K562 (cell line): ENCODE results near the gene KCNAB2. TPM values are rescaled to one million over a fixed set of nuclear protein-coding genes. Genes with fewer than 3 reads are reported as not detected.

Experiments used
- ATAC-seq: fragments of 200-7000 bp; cut with Tn5 transposase; 3 replicates; pipeline ENCODE4 v1.9.1; 2020; ENCODE audit warnings: moderate library complexity
- BruUV-seq: library from RNA; stranded (reverse); fragments of 400-500 nt; replicated peaks from 2 replicates; lab custom pipeline; 2021; lab: Mats Ljungman, UMichigan
- CTCF ChIA-PET: fragments of 300-600 bp; formaldehyde crosslinking; extraction: SDS; loops from one replicate; lab custom pipeline; 2021; ENCODE audit warnings: low intra/inter-chr PET ratio; lab: Yijun Ruan, JAX
- POLR2A ChIA-PET: fragments of 300-600, 350-650 bp; sonication (Branson Sonifier 250); formaldehyde crosslinking; extraction: SDS; loops from one replicate; lab custom pipeline; 2021; ENCODE audit warnings: antibody characterized with exemption, inconsistent platforms; lab: Yijun Ruan, JAX
- DNase-seq, 4 experiments: peaks; one replicate each; pipeline versions ENCODE4 v3.0.0 to v3.0.0-alpha.2; 2011 to 2018; ENCODE audit warnings: low spot score in 3 of 4, mixed read lengths in 3 of 4; ENCODE audit errors: extremely low read depth in 1 of 4
- FAIRE-seq: peaks from 2 replicates; lab custom pipeline; 2011; peaks lifted over from hg19 to GRCh38; lab: Jason Lieb, UNC
- H2AFZ ChIP-seq: 2 replicates; pipeline ENCODE4 v1.6.0; 2011; ENCODE audit warnings: low read depth, low read length, control low read depth, inconsistent platforms
- H3K27ac ChIP-seq: fragments of 200-600 bp; 3 replicates; pipeline ENCODE4 v1.8.0; 2011; ENCODE audit warnings: low read depth, mild to moderate bottlenecking, control low read depth, inconsistent platforms, low read length, moderate library complexity, mixed read lengths; ENCODE audit errors: extremely low read depth
- H3K27me3 ChIP-seq, 2 experiments: fragments of 300-600 bp in 1 of 2; 2 replicates in 1 of 2; 3 replicates in 1 of 2; pipeline versions ENCODE4 v1.6.0 to v1.8.0; 2011; ENCODE audit warnings: inconsistent platforms in 2 of 2, low read length in 2 of 2, mild to moderate bottlenecking in 1 of 2, mixed read lengths in 1 of 2, moderate library complexity in 1 of 2; ENCODE audit not compliant: control insufficient read depth in 2 of 2, insufficient read depth in 2 of 2
- H3K36me3 ChIP-seq: fragments of 300-600 bp; 3 replicates; pipeline ENCODE4 v1.8.0; 2011; ENCODE audit warnings: mild to moderate bottlenecking, low read length, inconsistent platforms; ENCODE audit not compliant: control insufficient read depth, insufficient read depth
- H3K4me1 ChIP-seq, 2 experiments: fragments of 200-600 bp in 1 of 2; replicated peaks in 1 of 2; 2 replicates in 1 of 2; 3 replicates in 1 of 2; pipeline versions ENCODE4 v1.5.1 to v1.8.0; 2011; ENCODE audit warnings: inconsistent platforms in 2 of 2, low read length in 2 of 2, mild to moderate bottlenecking in 1 of 2, mixed read lengths in 1 of 2, moderate library complexity in 1 of 2; ENCODE audit not compliant: control insufficient read depth in 2 of 2, insufficient read depth in 2 of 2
- H3K4me2 ChIP-seq: 2 replicates; pipeline ENCODE4 v1.6.1; 2011; ENCODE audit warnings: low read length, control low read depth, inconsistent platforms, mixed read lengths; ENCODE audit not compliant: insufficient read depth
- H3K4me3 ChIP-seq: fragments of 200-600 bp; sonication (generic), shearing (Covaris generic); 2 replicates; pipeline ENCODE4 v1.5.1; 2016; ENCODE audit warnings: control low read depth, inconsistent platforms
- H3K79me2 ChIP-seq: fragments of 200-600 bp; 3 replicates; pipeline ENCODE4 v1.8.0; 2011; ENCODE audit warnings: low read length, inconsistent platforms; ENCODE audit not compliant: control insufficient read depth, insufficient read depth
- H3K9ac ChIP-seq, 2 experiments: 2 replicates each; pipeline versions ENCODE4 v1.6.0 to v1.6.1; 2011; ENCODE audit warnings: low read depth in 2 of 2, low read length in 2 of 2, control low read depth in 1 of 2, inconsistent platforms in 1 of 2, mild to moderate bottlenecking in 1 of 2, mixed read lengths in 1 of 2; ENCODE audit not compliant: insufficient read depth in 1 of 2
- H3K9me1 ChIP-seq: one replicate; pipeline ENCODE4 v1.6.0; 2011; ENCODE audit warnings: inconsistent platforms, mild to moderate bottlenecking, low read length, moderate library complexity; ENCODE audit not compliant: control insufficient read depth, insufficient read depth
- H3K9me3 ChIP-seq: replicated peaks from 2 replicates; pipeline ENCODE4 v1.5.1; 2011; ENCODE audit warnings: low read depth, low read length, inconsistent platforms; ENCODE audit not compliant: control insufficient read depth, insufficient read depth
- H4K20me1 ChIP-seq: replicated peaks from 2 replicates; pipeline ENCODE4 v1.6.1; 2011; ENCODE audit warnings: low read length, inconsistent platforms, mixed read lengths; ENCODE audit not compliant: control insufficient read depth, insufficient read depth
- ARHGAP35 ChIP-seq: fragments of 450-650 bp; IDR thresholded peaks from 2 replicates; pipeline ENCODE4 v1.6.1; 2018; ENCODE audit not compliant: partially characterized antibody
- CC2D1A ChIP-seq: fragments of 450-650 bp; IDR thresholded peaks from 2 replicates; pipeline ENCODE4 v1.6.1; 2017; ENCODE audit warnings: mild to moderate bottlenecking
- NFIX ChIP-seq: fragments of 250-450 bp; sonication (Bioruptor Pico); IDR thresholded peaks from 2 replicates; pipeline ENCODE4 v1.4.0; 2020; ENCODE audit warnings: low read depth, mild to moderate bottlenecking, moderate library complexity
- WGBS: fragments of 100-300 bp; shearing (Covaris generic); methylation state at CpG from one replicate; pipeline ENCODE4 v1.1.6; 2016; ENCODE audit warnings: low coverage, mixed read lengths; ENCODE audit not compliant: insufficient coverage; ENCODE audit errors: missing lambda C conversion rate; 5-methylcytosine and 5-hydroxymethylcytosine counted together
- in situ Hi-C: fragments of 300-500 bp; cut with MboI; formaldehyde crosslinking; loops from 4 replicates; pipeline ENCODE4 v1.15.0; 2018; ENCODE audit warnings: inconsistent platforms, mixed read lengths
- intact Hi-C: fragments of 100-400 bp; cut with micrococcal nuclease; formaldehyde crosslinking; loops from 2 replicates; pipeline ENCODE4 v1.14.2; 2022
- polyA plus RNA-seq, 8 experiments: library from polyadenylated mRNA; depleted of rRNA in 4 of 8; stranded (reverse) in 5 of 8; unstranded in 3 of 8; fragments of >200 nt; fragmentation: Nextera tagmentation in 2 of 8; fragmentation: Illumina TruSeq in 1 of 8; extraction: Ambion mirVana in 2 of 8; extraction: Trizol in 1 of 8; gene quantifications; 2 replicates each; pipeline versions ENCODE4 v1.2.1 to v1.2.3, GENCODE V29; 2011 to 2014; ENCODE audit warnings: inconsistent platforms in 1 of 8, missing spikeins in 1 of 8
- total RNA-seq, 7 experiments: library from RNA; depleted of rRNA in 6 of 7; stranded (reverse); fragments of >200 nt in 6 of 7; fragmentation: Illumina TruSeq in 2 of 7; extraction: Trizol in 2 of 7; gene quantifications; 2 replicates each; pipeline versions ENCODE4 v1.2.1 to v1.2.3, GENCODE V29; 2011 to 2021; ENCODE audit warnings: low replicate concordance in 1 of 7
- TF ChIP-seq, protein P1 (sequence below): sonication (generic); formaldehyde crosslinking; IDR thresholded peaks from 2 replicates; pipeline ENCODE4 v1.8.1; 2023; ENCODE audit warnings: mild to moderate bottlenecking, missing genetic modification reagents
- TF ChIP-seq, protein P2 (sequence below): fragments of 450-650 bp; IDR thresholded peaks from 2 replicates; pipeline ENCODE4 v1.6.1; 2016
- TF ChIP-seq, protein P3 (sequence below): fragments of 250-450 bp; sonication (Bioruptor Pico); IDR thresholded peaks from 2 replicates; pipeline ENCODE4 v1.4.0; 2020; ENCODE audit warnings: mild to moderate bottlenecking, moderate library complexity

KCNAB2 gene
- total and polyA plus RNA-seq, 9 of the 15 experiments (the other 6 are each of a cell fraction or from before 2014, with no cell fraction given) = 1.8 to 15.8 (median 7.1) TPM

DNA sequence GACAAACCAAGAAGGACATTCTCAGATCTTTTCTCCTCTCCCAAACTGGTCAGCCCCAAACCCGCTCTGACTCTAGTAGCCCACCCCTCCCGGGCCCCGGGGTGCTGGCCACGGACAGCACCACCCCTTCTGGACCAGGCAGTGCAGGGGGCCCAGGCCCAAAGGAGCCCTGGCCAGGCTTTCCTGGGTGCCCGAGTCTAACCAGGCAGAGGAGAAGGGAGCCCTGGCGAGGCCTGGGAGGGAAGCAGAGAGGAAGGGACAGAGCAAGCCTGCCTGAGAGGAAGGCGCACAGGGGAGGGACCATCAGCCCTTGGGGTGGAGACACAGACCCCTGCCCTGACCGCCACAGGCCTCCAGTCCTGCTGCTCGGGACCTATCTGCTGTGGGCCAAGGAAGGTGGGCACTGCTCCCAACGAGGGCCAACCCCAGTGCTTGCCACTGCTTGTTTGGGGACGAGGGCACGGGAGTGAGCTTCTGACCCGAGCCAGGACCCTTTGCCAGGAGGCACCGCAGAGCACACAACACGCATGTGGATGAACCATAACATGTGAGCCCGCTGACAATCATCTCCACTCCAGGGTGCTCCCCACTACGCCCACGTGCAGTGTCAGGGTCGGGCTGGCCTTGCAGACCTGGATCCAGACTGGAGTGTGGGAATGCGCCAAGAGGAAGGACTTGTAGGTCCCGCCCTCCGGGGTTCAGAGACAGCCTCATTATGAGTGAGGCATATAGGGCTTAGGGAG lies 57.6 kb downstream of the KCNAB2 start:
- peaks cover 7 to 58% of the 10 kb centered on the region in 2 experiments; a peak in 4 of 5 replicates for H3K27me3 ChIP-seq
- intact Hi-C loops = no loop called here
- BruUV-seq = no TSS peak
- H4K20me1 ChIP-seq = peaks cover 8% of the 10 kb centered on the region; the same call in 1 of the 2 replicates
- no peaks in the 10 kb centered on the region for H3K36me3 ChIP-seq
- 0% methylated on average over 22 of the region's 22 CpGs for WGBS
- in situ Hi-C loops = no loop called here
- no peak overlapping the region for H3K4me3 ChIP-seq
- no peaks in the 10 kb centered on the region for H3K9me3 ChIP-seq
- no peak overlapping the region for H3K9ac ChIP-seq
- CTCF ChIA-PET = interaction anchor here (0.6 kb wide), 1 partner anchor 174 kb away, joined by 6 read pairs; no protein-coding TSS in a partner anchor
- no peak overlapping the region for H3K4me2 ChIP-seq
- no peaks in the 10 kb centered on the region for H3K9me1 ChIP-seq
- no peak for ATAC-seq
- H3K79me2 ChIP-seq = no peaks in the 10 kb centered on the region
- H3K4me1 ChIP-seq = peaks cover 0 to 20% of the 10 kb centered on the region in 2 experiments; a peak in 2 of 5 replicates
- no peak for FAIRE-seq
- POLR2A ChIA-PET = interaction anchor here (0.9 to 2.0 kb wide), 4 partner anchors 10 to 18 kb away, joined by 3 to 4 read pairs (median 4); no protein-coding TSS in a partner anchor
- DNase-seq = no peak
- H3K27ac ChIP-seq = no peak overlapping the region
- H2AFZ ChIP-seq = no peak overlapping the region
- TF ChIP-seq NFIX (CRISPR knock-in tag) (no peak), CC2D1A (no peak), ARHGAP35 (no peak)
- TF ChIP-seq, protein P1, sequence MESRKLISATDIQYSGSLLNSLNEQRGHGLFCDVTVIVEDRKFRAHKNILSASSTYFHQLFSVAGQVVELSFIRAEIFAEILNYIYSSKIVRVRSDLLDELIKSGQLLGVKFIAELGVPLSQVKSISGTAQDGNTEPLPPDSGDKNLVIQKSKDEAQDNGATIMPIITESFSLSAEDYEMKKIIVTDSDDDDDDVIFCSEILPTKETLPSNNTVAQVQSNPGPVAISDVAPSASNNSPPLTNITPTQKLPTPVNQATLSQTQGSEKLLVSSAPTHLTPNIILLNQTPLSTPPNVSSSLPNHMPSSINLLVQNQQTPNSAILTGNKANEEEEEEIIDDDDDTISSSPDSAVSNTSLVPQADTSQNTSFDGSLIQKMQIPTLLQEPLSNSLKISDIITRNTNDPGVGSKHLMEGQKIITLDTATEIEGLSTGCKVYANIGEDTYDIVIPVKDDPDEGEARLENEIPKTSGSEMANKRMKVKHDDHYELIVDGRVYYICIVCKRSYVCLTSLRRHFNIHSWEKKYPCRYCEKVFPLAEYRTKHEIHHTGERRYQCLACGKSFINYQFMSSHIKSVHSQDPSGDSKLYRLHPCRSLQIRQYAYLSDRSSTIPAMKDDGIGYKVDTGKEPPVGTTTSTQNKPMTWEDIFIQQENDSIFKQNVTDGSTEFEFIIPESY = no peak
- TF ChIP-seq, protein P2, sequence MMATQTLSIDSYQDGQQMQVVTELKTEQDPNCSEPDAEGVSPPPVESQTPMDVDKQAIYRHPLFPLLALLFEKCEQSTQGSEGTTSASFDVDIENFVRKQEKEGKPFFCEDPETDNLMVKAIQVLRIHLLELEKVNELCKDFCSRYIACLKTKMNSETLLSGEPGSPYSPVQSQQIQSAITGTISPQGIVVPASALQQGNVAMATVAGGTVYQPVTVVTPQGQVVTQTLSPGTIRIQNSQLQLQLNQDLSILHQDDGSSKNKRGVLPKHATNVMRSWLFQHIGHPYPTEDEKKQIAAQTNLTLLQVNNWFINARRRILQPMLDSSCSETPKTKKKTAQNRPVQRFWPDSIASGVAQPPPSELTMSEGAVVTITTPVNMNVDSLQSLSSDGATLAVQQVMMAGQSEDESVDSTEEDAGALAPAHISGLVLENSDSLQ = no peak
- TF ChIP-seq, protein P3, sequence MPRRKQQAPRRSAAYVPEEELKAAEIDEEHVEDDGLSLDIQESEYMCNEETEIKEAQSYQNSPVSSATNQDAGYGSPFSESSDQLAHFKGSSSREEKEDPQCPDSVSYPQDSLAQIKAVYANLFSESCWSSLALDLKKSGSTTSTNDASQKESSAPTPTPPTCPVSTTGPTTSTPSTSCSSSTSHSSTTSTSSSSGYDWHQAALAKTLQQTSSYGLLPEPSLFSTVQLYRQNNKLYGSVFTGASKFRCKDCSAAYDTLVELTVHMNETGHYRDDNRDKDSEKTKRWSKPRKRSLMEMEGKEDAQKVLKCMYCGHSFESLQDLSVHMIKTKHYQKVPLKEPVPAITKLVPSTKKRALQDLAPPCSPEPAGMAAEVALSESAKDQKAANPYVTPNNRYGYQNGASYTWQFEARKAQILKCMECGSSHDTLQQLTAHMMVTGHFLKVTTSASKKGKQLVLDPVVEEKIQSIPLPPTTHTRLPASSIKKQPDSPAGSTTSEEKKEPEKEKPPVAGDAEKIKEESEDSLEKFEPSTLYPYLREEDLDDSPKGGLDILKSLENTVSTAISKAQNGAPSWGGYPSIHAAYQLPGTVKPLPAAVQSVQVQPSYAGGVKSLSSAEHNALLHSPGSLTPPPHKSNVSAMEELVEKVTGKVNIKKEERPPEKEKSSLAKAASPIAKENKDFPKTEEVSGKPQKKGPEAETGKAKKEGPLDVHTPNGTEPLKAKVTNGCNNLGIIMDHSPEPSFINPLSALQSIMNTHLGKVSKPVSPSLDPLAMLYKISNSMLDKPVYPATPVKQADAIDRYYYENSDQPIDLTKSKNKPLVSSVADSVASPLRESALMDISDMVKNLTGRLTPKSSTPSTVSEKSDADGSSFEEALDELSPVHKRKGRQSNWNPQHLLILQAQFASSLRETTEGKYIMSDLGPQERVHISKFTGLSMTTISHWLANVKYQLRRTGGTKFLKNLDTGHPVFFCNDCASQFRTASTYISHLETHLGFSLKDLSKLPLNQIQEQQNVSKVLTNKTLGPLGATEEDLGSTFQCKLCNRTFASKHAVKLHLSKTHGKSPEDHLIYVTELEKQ (CRISPR knock-in tag) = no peak
